D341Med (cell line): Measurements from ENCODE around the gene BTF3L4.

ENCODE experiments used
- DNase-seq: peaks from one replicate; pipeline ENCODE4 v3.0.0; 2012; ENCODE audit warnings: low spot score

The BTF3L4 gene

DNA sequence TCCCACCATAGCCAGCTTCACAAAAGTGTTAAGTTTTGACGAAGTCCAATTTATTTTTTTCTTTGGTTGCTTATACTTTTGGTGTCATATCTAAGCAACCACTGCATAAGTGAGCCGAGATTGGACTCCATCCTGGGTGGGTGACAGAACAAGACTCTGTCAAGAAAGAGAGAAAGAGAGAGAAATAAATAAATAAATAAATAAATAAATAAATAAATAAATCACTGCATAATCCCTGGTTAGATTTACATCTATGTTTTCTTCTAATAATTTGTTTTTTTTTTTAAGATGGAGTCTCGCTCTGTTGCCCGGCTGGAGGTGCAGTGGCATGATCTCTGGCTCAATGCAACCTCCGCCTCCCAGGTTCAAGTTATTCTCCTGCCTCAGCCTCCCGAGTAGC lies 67.5 kb downstream of the BTF3L4 start:
- no peak for DNase-seq

DNA sequence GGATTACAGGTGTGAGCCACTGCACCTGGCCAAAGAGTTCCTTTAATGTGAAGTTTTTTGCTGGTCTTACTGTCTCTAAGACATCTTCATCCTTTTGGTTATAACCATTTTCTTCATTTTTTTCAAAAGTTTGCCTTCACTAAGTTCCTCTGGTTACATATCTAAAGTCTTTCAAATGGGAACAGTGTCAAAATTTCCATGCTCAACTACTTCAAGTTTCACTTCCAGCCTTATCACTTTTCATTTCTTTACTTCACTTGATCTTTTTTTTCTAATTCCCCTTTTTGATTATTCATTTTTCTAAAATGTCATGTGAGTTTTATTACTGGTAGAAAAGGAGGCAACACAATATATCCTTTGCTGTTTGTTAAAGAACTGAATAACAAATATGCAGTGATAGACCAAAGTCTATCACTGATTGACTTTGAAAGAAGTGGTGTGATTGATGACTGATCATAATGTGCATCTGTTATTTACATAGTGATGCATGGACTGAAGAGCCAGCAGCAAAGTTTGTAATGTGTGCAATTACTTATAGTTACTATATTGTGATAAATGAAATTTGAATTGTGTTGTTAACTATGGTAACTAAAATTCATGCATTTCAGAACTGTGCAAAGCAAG lies 69.8 kb downstream of the BTF3L4 start:
- no peak for DNase-seq

DNA sequence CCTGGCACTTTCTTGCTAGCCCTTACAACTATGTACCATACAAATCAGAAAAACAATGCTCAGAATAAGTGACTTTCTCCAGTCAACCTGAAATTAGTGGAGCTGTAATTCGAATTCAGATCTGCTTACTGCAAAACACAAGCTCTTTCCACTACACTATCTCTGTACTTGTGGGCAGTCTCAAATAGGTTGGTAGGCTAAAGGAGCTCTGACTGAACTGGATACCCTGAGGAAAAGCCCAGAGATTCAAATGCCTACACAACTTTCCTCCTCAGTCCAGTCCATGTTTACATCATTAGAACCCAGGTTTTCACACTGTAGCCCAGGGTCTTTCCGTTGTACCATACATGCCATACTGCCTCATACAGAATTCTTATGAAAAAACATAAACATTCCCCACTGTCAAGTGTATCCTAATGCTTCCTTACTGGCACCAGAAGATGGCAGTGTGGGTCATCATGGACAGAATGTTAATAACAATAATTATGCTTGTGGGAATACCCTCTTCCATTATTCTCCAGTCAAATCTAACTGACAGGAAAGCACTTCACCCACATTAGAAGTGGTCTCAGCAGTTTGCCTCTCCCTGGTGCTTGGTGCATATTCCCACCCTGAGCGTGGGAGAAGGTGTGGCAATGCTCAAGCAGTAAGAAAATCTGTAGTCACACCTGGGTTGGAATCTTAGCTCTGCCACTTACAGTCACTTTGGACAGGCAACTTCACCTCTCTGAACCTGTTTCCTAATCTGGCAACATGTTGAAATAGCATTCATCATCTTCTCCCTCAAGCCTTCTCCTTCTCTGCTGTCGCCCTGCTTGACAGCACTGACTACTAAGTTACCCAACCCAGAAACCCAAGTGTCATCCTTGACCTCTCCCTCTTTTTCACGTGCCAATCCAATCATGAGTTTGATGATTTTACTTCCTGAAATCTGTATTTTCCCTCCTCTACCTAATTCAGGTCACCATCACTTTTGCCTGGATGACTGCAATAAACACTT lies 71.4 kb downstream of the BTF3L4 start:
- peak; percentile 55 for DNase-seq

DNA sequence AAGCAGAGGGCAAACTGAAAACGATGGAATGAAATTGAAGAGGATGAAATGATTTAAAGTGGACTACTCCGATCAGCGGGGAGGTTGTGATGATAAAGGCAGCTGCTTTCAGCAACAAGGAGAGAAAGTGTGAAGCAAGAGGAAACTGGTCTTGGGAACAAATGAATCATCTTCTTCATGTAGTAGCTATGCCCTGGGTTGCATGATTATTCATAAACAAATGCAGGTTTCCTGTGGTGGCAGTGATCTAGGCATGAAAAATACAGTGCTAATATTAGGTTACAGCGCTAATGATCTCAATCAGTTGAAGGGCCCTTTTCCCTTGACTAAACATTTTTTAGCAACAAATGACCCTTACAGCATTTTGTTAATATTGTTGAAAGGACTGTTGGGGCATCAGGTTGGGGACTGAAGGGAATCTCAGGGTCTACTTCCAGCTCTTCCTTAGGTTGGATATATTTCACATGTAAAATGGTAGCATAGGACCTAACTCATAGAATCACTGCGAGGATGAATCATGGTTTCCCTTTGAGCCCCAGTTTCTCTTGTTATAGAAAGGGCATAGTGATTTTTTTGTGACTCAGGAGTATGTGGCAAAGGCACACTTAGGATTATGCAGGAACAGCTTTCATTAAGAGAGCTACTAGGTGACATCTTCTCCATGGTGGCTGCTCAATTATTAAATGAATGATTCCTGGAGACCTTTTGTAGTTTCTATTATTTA lies 83.9 kb downstream of the BTF3L4 start:
- DNase-seq = no peak
